ENCODE results near the gene MAG. TPM values are rescaled to one million over a fixed set of nuclear protein-coding genes. Genes with fewer than 3 reads are reported as not detected.
A peak's percentile ranks its signal among the peaks of the same experiment; 100 is the strongest.

The MAG gene
- total RNA-seq, 4 donors from 2014 or later = 0.10 TPM; not detected in 3

DNA sequence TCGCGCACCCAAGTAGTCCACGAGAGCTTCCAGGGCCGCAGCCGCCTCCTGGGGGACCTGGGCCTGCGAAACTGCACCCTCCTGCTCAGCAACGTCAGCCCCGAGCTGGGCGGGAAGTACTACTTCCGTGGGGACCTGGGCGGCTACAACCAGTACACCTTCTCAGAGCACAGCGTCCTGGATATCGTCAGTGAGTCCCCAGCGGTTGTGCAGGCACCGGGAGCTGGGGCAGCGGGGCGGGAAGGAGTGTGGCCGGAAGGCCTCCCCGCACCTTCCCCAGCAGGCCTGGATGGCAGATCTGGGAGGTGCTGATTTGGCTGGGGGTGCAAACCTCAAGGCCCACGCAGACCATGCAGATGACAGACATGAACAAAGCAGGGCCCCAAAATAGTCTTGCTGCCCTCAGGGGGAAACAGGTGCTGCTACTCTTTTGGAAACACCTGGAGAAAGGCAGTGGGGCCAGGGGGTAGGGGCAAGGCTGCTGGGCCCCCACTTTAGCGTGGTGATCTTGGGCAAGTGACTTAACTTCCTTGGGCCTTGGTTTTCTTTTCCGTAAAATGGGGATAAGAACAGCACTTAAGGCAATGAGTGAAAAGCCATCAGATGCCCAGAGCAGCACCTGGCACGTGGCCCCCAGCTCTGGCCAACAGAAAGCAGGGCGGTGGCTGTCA lies 4.0 kb downstream of the MAG start:
- TF ChIP-seq, protein P1, sequence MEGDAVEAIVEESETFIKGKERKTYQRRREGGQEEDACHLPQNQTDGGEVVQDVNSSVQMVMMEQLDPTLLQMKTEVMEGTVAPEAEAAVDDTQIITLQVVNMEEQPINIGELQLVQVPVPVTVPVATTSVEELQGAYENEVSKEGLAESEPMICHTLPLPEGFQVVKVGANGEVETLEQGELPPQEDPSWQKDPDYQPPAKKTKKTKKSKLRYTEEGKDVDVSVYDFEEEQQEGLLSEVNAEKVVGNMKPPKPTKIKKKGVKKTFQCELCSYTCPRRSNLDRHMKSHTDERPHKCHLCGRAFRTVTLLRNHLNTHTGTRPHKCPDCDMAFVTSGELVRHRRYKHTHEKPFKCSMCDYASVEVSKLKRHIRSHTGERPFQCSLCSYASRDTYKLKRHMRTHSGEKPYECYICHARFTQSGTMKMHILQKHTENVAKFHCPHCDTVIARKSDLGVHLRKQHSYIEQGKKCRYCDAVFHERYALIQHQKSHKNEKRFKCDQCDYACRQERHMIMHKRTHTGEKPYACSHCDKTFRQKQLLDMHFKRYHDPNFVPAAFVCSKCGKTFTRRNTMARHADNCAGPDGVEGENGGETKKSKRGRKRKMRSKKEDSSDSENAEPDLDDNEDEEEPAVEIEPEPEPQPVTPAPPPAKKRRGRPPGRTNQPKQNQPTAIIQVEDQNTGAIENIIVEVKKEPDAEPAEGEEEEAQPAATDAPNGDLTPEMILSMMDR (IDR thresholded peaks at IDR 0.05) = no peak
- TF ChIP-seq POLR2A (IDR thresholded peaks at IDR 0.05) = no peak
- no peak overlapping the region for H3K4me3 ChIP-seq (ENCODE audit: low read depth, poor library complexity, severe bottlenecking)
- WGBS, 2 donors = 48% methylated on average over 24 of the region's 24 CpGs
- no peak for DNase-seq (ENCODE audit: low spot score in 2 of 2)
- intact Hi-C loops (cut with DNase I; ENCODE audit: low total_unique reads) = no loop called here

DNA sequence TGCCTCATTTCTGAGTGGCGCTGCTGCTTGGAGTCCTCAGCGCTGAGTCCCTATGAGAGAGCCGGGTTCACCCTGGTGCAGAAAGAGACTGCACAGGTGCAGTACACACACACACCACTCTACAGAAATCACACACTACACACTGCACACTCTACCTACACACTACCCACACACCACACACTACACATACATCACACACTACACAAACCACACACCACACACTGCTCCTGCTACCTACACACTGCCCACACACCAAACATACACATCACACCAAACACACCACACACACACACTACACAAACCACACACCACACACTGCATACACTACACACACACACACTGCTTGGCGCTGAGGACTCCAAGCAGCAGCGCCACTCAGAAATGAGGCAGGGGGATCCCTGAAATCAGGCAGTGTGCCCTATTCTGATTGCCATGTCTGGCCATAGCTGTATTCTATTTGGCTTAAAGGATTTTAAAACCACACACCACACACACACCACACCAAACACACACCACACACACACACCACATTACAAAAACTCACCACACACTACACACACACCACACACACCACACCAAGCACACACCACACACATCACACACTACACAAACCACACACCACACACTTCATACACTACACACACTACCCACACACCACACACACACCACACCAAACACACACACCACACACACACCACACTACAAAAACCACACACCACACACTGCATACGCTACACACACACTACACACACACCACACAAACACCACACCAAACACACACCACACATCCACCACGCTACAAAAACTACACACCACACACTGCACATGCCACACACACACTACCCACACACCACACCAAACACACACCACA lies 4.9 kb downstream of the MAG start:
- intact Hi-C loops (cut with DNase I; ENCODE audit: low total_unique reads) = no loop called here
- no peak for DNase-seq (ENCODE audit: low spot score in 2 of 2)
- 84 to 86% methylated on average over 7 of the region's 7 CpGs for WGBS, 2 donors
- no peak overlapping the region for H3K4me3 ChIP-seq (ENCODE audit: low read depth, poor library complexity, severe bottlenecking)
- no peak for TF ChIP-seq POLR2A (IDR thresholded peaks at IDR 0.05)
- TF ChIP-seq, protein P1 (IDR thresholded peaks at IDR 0.05) = no peak

DNA sequence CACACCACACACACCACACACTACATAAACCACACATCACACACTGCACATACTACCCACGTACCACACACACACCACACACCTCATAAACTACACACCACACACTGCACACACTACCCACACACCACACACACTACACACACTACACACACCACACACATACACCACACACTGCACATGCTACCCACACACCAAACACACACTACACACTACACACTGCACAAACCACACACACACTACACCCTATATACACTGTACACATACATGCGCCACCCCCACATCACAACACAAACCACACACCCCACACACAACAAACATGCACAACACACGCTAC lies 5.5 kb downstream of the MAG start:
- WGBS, 2 donors = 89% methylated on average over 3 of the region's 3 CpGs
- DNase-seq (ENCODE audit: low spot score in 2 of 2) = no peak
- intact Hi-C loops (cut with DNase I; ENCODE audit: low total_unique reads) = no loop called here
- no peak for TF ChIP-seq POLR2A (IDR thresholded peaks at IDR 0.05)
- TF ChIP-seq, protein P1 (IDR thresholded peaks at IDR 0.05) = no peak
- H3K4me3 ChIP-seq (ENCODE audit: low read depth, poor library complexity, severe bottlenecking) = no peak overlapping the region

DNA sequence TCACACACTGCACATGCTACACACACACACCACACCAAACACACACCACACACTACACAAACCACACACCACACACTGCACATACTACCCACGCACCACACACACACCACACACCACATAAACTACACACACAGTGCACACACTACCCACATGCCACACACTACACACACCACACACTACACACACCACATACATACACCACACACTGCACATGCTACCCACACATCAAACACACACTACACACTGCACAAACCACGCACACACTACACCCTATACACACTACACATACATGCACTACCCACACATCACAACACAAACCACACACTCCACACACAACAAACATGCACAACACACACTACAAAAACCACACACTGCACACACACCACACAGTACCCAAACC lies 6.0 kb downstream of the MAG start:
- H3K4me3 ChIP-seq (ENCODE audit: low read depth, poor library complexity, severe bottlenecking) = no peak overlapping the region
- intact Hi-C loops (cut with DNase I; ENCODE audit: low total_unique reads) = no loop called here
- no peak for DNase-seq (ENCODE audit: low spot score in 2 of 2)
- WGBS, 2 donors = 93 to 100% methylated on average over 2 of the region's 2 CpGs
- TF ChIP-seq, protein P1 (IDR thresholded peaks at IDR 0.05) = no peak
- no peak for TF ChIP-seq POLR2A (IDR thresholded peaks at IDR 0.05)

DNA sequence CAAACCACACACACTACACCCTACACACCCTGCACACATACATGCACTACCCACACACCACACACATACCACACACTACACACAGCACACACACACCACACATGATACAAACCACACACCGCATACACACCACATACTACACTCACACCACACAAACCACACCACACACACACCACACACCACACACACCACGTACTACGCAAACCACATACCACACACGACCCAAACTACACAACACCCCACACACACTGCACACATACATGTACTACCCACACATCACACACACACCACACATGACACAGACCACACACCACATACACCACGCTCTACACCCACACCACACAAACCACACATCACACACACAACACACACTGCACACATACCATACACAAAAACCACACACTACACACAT lies 6.6 kb downstream of the MAG start:
- no peak for DNase-seq (ENCODE audit: low spot score in 2 of 2)
- intact Hi-C loops (cut with DNase I; ENCODE audit: low total_unique reads) = no loop called here
- H3K4me3 ChIP-seq (ENCODE audit: low read depth, poor library complexity, severe bottlenecking) = no peak overlapping the region
- 90 to 96% methylated on average over 5 of the region's 5 CpGs for WGBS, 2 donors
- TF ChIP-seq POLR2A (IDR thresholded peaks at IDR 0.05) = no peak
- TF ChIP-seq, protein P1 (IDR thresholded peaks at IDR 0.05) = peak in 1 of 3 donors; percentile 6
